Measurements from ENCODE around the gene PCDHB7.

- TF ChIP-seq SUZ12 (IDR thresholded peaks at IDR 0.05; ENCODE audit: extremely low read depth, insufficient read depth, insufficient read length) (no peak), YY1 (IDR thresholded peaks at IDR 0.05; ENCODE audit: insufficient read depth, insufficient read length) (no peak)
Observed at GRCh38 chr5:141150993-141151325, 21.5 kb upstream of the PCDHB7 start.

Measured in NT2/D1 (cell line).